Activated CD4-positive, alpha-beta memory T cell treated with anti-CD3 and anti-CD28 coated beads for 36 hours (primary cell): Measurements from ENCODE around the gene GPR35. TPM values are rescaled to one million over a fixed set of nuclear protein-coding genes. Genes with fewer than 3 reads are reported as not detected.

ENCODE experiments used
- CTCF ChIA-PET: fragments of 350-600 bp; sonication (Branson Sonifier 250); formaldehyde crosslinking; loops from one replicate; lab custom pipeline; 2021; ENCODE audit warnings: antibody characterized with exemption, inconsistent platforms; lab: Charles Lee
- POLR2A ChIA-PET: fragments of 350-600 bp; sonication (Branson Sonifier 250); formaldehyde crosslinking; loops from one replicate; lab custom pipeline; 2021; ENCODE audit warnings: antibody characterized with exemption; lab: Charles Lee
- DNase-seq: peaks from one replicate; pipeline ENCODE4 v3.0.0-alpha.2; 2020
- H3K27ac Mint-ChIP-seq: one replicate; pipeline ENCODE4 v1.8.0; 2021; ENCODE audit warnings: mixed read lengths
- H3K27me3 Mint-ChIP-seq: one replicate; pipeline ENCODE4 v1.8.0; 2021; ENCODE audit warnings: mixed read lengths
- H3K36me3 Mint-ChIP-seq: one replicate; pipeline ENCODE4 v1.8.0; 2021; ENCODE audit warnings: mixed read lengths
- H3K4me1 Mint-ChIP-seq: one replicate; pipeline ENCODE4 v1.8.0; 2021; ENCODE audit warnings: low read depth, mixed read lengths
- H3K4me3 Mint-ChIP-seq: one replicate; pipeline ENCODE4 v1.8.0; 2021; ENCODE audit warnings: mild to moderate bottlenecking, mixed read lengths
- H3K9me3 Mint-ChIP-seq: one replicate; pipeline ENCODE4 v1.8.0; 2021; ENCODE audit warnings: mixed read lengths
- intact Hi-C: fragments of 100-400 bp; cut with micrococcal nuclease; formaldehyde crosslinking; loops from one replicate; pipeline ENCODE4 v1.15.1; 2023
- total RNA-seq, 2 experiments: library from RNA; stranded (reverse); gene quantifications; one replicate each; pipeline ENCODE4 v1.2.3, GENCODE V29; 2021

GPR35 gene
- total RNA-seq, 2 experiments from 2014 or later, result 3.4 to 4.7 TPM

DNA sequence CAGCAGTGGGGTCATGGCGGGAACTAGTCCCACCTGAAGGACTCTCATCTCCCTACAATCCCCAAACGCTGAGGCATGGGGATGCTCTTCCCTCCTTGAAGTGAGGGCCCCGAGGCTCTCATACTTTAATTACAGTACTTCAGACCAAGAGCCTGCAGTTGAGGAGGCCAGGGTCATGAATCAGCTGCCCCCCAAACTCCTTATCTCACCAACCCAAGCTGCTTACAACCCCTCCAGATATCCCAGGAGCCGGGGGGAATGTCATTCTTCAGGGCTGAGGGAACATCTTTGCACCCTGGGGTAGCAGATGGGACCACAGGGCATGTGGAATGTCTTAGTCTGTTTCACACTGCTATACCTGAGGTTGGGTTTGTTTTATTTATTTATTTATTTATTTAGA, 41.5 kb upstream of the GPR35 start:
- H3K4me1 Mint-ChIP-seq, result peaks cover 54% of the 10 kb centered on the region
- ChIA-PET CTCF (interaction anchor here (5.8 kb wide), 1 partner anchor 18 kb away, joined by 89 read pairs; no protein-coding TSS in a partner anchor), POLR2A (no interaction called here)

GRCh38 chr2:240584486-240585031, 40.7 kb upstream of the GPR35 start:
- POLR2A ChIA-PET, result interaction anchor here (1.0 to 4.1 kb wide), 3 partner anchors 11 to 23 kb away, joined by 3 to 34 read pairs (median 4); partner anchors contain the start of gene DUSP28
- no peak for DNase-seq
- intact Hi-C loops, result loop anchor here (5.0 kb wide), 1 partner anchor 43 kb away; the partner anchor contains the start of gene GPR35
- Mint-ChIP-seq H3K27me3 (no peaks in the 10 kb centered on the region), H3K4me1 (peaks cover 50% of the 10 kb centered on the region), H3K27ac (peak overlapping the region; percentile 28), H3K9me3 (no peaks in the 10 kb centered on the region), H3K36me3 (peaks cover 13% of the 10 kb centered on the region), H3K4me3 (peak overlapping the region; percentile 98)
- CTCF ChIA-PET, result interaction anchor here (0.6 to 5.8 kb wide), 3 partner anchors 19 to 70 kb away, joined by 3 to 89 read pairs (median 4); no protein-coding TSS in a partner anchor

More for the DNA sequence above, 41.5 kb upstream of the GPR35 start:
- H3K27ac Mint-ChIP-seq, result no peak overlapping the region
- DNase-seq, result no peak
- no peaks in the 10 kb centered on the region for H3K27me3 Mint-ChIP-seq
- peaks cover 14% of the 10 kb centered on the region for H3K36me3 Mint-ChIP-seq
- no peaks in the 10 kb centered on the region for H3K9me3 Mint-ChIP-seq
- H3K4me3 Mint-ChIP-seq, result no peak overlapping the region
- intact Hi-C loops, result no loop called here

DNA sequence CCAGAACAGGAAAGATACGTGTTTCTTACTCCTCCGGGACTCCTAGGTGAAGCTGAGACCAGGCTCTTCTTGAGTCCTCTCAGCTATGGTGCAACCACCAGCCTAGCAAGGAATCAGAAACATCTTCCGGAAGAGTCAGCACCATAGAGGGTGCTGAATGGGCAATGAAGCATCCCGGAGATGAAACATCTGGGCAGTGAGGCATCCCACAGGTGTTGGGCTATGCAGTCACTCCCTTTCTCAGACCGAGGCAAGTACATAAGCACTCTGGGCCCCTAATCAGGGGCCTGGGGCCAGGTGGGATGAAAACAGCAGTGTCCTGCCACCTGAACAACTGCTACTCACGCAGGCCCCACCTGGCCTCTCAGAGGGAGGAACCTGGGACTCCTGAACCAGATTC, 40.2 kb upstream of the GPR35 start:
- Mint-ChIP-seq H3K27me3 (no peaks in the 10 kb centered on the region), H3K4me1 (peaks cover 45% of the 10 kb centered on the region), H3K27ac (peak overlapping the region; percentile 28), H3K9me3 (no peaks in the 10 kb centered on the region), H3K4me3 (peak overlapping the region; percentile 98), H3K36me3 (peaks cover 8% of the 10 kb centered on the region)
- no peak for DNase-seq
- CTCF ChIA-PET, result interaction anchor here (0.6 to 5.8 kb wide), 3 partner anchors 20 to 71 kb away, joined by 3 to 89 read pairs (median 4); no protein-coding TSS in a partner anchor
- POLR2A ChIA-PET, result interaction anchor here (1.0 to 4.1 kb wide), 6 partner anchors 12 to 36 kb away, joined by 3 to 57 read pairs (median 12); partner anchors contain the start of genes DUSP28 and RNPEPL1
- intact Hi-C loops, result loop anchor here (5.0 kb wide), 1 partner anchor 42 kb away; the partner anchor contains the start of gene GPR35

- intact Hi-C loops, result loop anchor here (1.0 to 5.0 kb wide), 4 partner anchors 20 to 71 kb away; partner anchors contain the start of gene GPR35
- CTCF ChIA-PET, result interaction anchor here (0.9 to 5.8 kb wide), 6 partner anchors 17 to 72 kb away, joined by 3 to 89 read pairs (median 15); partner anchors contain the start of gene RNPEPL1
- Mint-ChIP-seq H3K4me3 (peak overlapping the region; percentile 98), H3K4me1 (peaks cover 39% of the 10 kb centered on the region), H3K27me3 (no peaks in the 10 kb centered on the region), H3K36me3 (peaks cover 6% of the 10 kb centered on the region), H3K9me3 (no peaks in the 10 kb centered on the region), H3K27ac (peak overlapping the region; percentile 86)
- no peak for DNase-seq
- POLR2A ChIA-PET, result interaction anchor here (1.2 to 4.1 kb wide), 7 partner anchors 8 to 72 kb away, joined by 5 to 57 read pairs (median 10); partner anchors contain the start of genes DUSP28, GPR35 and RNPEPL1
Observed at GRCh38 chr2:240585681-240586197, 39.5 kb upstream of the GPR35 start.

GRCh38 chr2:240586198-240586918, 38.9 kb upstream of the GPR35 start, which contains the start of gene CAPN10:
Gene CAPN10, plus strand, starts transcription at chr2:240586734. Its CDS starts 178 bp downstream, at chr2:240586912.
- peak within 1 kb of the TSS; percentile 86 for H3K27ac Mint-ChIP-seq
- intact Hi-C loops, result loop anchor here (1.0 to 5.0 kb wide), 4 partner anchors 21 to 72 kb away; partner anchors contain the start of gene GPR35
- CTCF ChIA-PET, result interaction anchor here (0.6 to 5.8 kb wide), 8 partner anchors 17 to 248 kb away, joined by 3 to 89 read pairs (median 10); partner anchors contain the start of gene RNPEPL1
- no peaks in the 10 kb centered on the region for H3K9me3 Mint-ChIP-seq
- DNase-seq, result peak; percentile 98
- H3K27me3 Mint-ChIP-seq, result no peaks in the 10 kb centered on the region
- peak within 1 kb of the TSS; percentile 98 for H3K4me3 Mint-ChIP-seq
- peaks cover 39% of the 10 kb centered on the region for H3K4me1 Mint-ChIP-seq
- peaks cover 4% of the 10 kb centered on the region for H3K36me3 Mint-ChIP-seq
- POLR2A ChIA-PET, result interaction anchor here (1.2 to 4.1 kb wide), 9 partner anchors 9 to 118 kb away, joined by 3 to 57 read pairs (median 7); partner anchors contain the start of genes DUSP28, GPR35 and RNPEPL1

DNA sequence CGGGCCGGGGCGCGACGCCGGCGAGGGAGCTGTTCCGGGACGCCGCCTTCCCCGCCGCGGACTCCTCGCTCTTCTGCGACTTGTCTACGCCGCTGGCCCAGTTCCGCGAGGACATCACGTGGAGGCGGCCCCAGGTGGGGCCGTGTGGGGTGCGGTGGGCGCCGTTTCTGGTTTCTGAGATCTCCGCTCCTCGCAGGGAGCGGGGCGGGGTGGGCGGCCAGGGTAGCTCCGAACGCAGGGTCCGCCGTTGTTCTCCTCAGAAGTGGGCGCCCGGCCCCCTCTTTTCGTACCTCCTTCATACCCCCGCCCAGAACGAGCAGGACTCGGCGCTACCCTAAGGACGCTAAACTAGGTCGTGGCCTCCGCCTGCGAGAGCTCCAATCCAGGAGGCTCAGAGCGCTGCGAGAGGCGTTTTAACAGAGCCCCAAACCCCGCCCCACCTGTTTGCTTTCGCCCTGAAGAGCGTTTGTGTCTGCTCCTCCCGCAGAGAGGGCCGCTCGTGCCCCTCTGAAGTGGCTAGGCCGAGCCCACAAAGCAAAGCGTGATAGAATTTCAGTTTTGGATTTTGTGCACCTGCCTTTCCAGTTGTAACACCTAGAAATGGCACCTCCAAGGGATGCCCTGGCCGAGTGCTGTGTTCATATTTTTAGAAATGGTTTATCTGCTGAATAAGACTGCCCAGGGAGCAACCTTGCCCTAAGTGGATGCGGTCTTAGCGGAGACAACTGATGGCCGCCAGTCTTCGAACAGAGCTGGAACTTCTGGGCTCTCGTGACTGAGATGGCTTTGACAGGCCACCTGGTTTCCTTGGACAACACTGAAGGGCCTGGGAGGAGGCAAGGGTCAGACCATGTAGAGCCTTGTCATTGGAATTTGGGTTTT, 38.1 kb upstream of the GPR35 start:
- intact Hi-C loops, result loop anchor here (1.0 to 5.0 kb wide), 4 partner anchors 22 to 72 kb away; partner anchors contain the start of gene GPR35
- Mint-ChIP-seq H3K4me3 (peak overlapping the region; percentile 89), H3K9me3 (no peaks in the 10 kb centered on the region), H3K36me3 (peaks cover 3% of the 10 kb centered on the region), H3K27me3 (no peaks in the 10 kb centered on the region), H3K27ac (peak overlapping the region; percentile 75), H3K4me1 (peaks cover 39% of the 10 kb centered on the region)
- DNase-seq, result peak; percentile 71
- ChIA-PET CTCF (interaction anchor here (0.6 to 5.8 kb wide), 13 partner anchors 7 to 247 kb away, joined by 3 to 89 read pairs (median 7); partner anchors contain the start of genes KIF1A and RNPEPL1), POLR2A (interaction anchor here (1.2 to 4.1 kb wide), 9 partner anchors 10 to 117 kb away, joined by 3 to 57 read pairs (median 7); partner anchors contain the start of genes DUSP28, GPR35 and RNPEPL1)

GRCh38 chr2:240588006-240588655, 37.1 kb upstream of the GPR35 start:
- ChIA-PET POLR2A (interaction anchor here (1.3 to 4.1 kb wide), 4 partner anchors 8 to 116 kb away, joined by 3 to 57 read pairs (median 19); partner anchors contain the start of gene DUSP28), CTCF (interaction anchor here (0.6 to 5.8 kb wide), 8 partner anchors 8 to 1384 kb away, joined by 3 to 89 read pairs (median 8); partner anchors contain the start of gene RNPEPL1)
- Mint-ChIP-seq H3K27me3 (no peaks in the 10 kb centered on the region), H3K36me3 (peaks cover 3% of the 10 kb centered on the region), H3K4me3 (peak overlapping the region; percentile 89), H3K9me3 (no peaks in the 10 kb centered on the region), H3K4me1 (peaks cover 33% of the 10 kb centered on the region), H3K27ac (peak overlapping the region; percentile 75)
- DNase-seq, result no peak
- intact Hi-C loops, result loop anchor here (5.0 kb wide), 1 partner anchor 39 kb away; the partner anchor contains the start of gene GPR35

GRCh38 chr2:240588669-240589068, 36.6 kb upstream of the GPR35 start:
- POLR2A ChIA-PET, result interaction anchor here (1.6 to 3.9 kb wide), 2 partner anchors 8 to 24 kb away, joined by 4 to 57 read pairs; no protein-coding TSS in a partner anchor
- H3K27ac Mint-ChIP-seq, result no peak overlapping the region

DNA sequence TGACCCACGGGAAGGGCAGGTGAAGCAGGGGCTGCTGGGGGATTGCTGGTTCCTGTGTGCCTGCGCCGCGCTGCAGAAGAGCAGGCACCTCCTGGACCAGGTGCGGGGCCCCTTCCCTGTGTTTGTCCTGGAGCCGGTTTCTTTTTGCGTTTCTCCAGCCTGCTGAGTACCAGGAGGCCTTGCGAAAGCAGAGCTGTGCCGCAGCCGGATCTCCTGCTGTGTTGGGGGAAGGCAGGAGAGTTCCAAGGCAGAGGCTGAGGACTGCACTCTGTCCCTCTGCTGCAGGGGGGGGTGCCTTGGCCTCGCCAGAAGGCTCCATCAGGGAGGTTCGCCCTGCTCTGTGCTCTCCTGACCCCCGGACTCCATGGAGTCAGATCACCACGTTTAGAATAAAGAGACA, 35.9 kb upstream of the GPR35 start:
- ChIA-PET POLR2A (interaction anchor here (1.6 kb wide), 1 partner anchor 9 kb away, joined by 4 read pairs; no protein-coding TSS in a partner anchor), CTCF (interaction anchor here (1.2 to 5.8 kb wide), 4 partner anchors 9 to 75 kb away, joined by 4 to 89 read pairs (median 12); no protein-coding TSS in a partner anchor)
- DNase-seq, result no peak
- Mint-ChIP-seq H3K4me3 (no peak overlapping the region), H3K36me3 (peaks cover 3% of the 10 kb centered on the region), H3K27ac (no peak overlapping the region), H3K9me3 (no peaks in the 10 kb centered on the region), H3K4me1 (peaks cover 30% of the 10 kb centered on the region), H3K27me3 (no peaks in the 10 kb centered on the region)
- intact Hi-C loops, result loop anchor here (5.0 kb wide), 1 partner anchor 38 kb away; the partner anchor contains the start of gene GPR35

More at GRCh38 chr2:240588669-240589068, 36.6 kb upstream of the GPR35 start:
- Mint-ChIP-seq H3K36me3 (peaks cover 3% of the 10 kb centered on the region), H3K4me1 (peaks cover 31% of the 10 kb centered on the region), H3K9me3 (no peaks in the 10 kb centered on the region), H3K4me3 (no peak overlapping the region), H3K27me3 (no peaks in the 10 kb centered on the region)
- CTCF ChIA-PET, result interaction anchor here (0.6 to 5.8 kb wide), 5 partner anchors 9 to 1384 kb away, joined by 3 to 89 read pairs (median 13); partner anchors contain the start of gene RNPEPL1
- no peak for DNase-seq
- intact Hi-C loops, result loop anchor here (5.0 kb wide), 1 partner anchor 39 kb away; the partner anchor contains the start of gene GPR35
